IPS-18c (cell line): ENCODE data around the gene PRDM5.
"Not testable (repeated sequence)": the region's sequence is repeated elsewhere in the genome, so short reads cannot be mapped to it uniquely, and the experiment has no call there.

ENCODE experiments used
- H3K4me3 ChIP-seq: 2 replicates; pipeline ENCODE4 v1.7.0; 2013; ENCODE audit warnings: low read depth, mild to moderate bottlenecking, low read length, moderate library complexity; ENCODE audit not compliant: insufficient read depth
- H3K9me3 ChIP-seq: one replicate; pipeline ENCODE4 v1.6.1; 2013; ENCODE audit warnings: mild to moderate bottlenecking, low read length, moderate library complexity; ENCODE audit not compliant: control insufficient read depth, insufficient read depth

The PRDM5 gene

DNA sequence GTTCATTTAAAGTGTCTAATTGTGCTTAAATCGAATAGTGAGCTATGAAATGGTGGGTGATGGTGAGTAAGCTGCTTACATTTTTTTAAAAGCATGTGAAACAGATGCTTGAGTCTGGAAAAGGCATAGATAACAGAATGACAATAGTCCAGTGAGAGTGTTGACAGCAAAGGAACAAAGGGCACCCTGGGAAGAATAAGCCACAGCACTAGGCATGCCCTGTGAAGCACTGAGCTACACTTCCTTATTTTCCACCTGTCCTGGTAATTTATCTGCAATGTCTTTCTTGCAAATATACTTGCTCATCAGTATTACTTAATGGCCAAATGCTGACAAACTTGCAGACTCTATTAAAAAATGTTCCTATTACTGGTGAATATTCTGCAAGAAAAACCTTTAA lies 168.7 kb downstream of the PRDM5 start:
- Histone ChIP-seq H3K9me3 (no peaks in the 10 kb centered on the region), H3K4me3 (no peak overlapping the region)

DNA sequence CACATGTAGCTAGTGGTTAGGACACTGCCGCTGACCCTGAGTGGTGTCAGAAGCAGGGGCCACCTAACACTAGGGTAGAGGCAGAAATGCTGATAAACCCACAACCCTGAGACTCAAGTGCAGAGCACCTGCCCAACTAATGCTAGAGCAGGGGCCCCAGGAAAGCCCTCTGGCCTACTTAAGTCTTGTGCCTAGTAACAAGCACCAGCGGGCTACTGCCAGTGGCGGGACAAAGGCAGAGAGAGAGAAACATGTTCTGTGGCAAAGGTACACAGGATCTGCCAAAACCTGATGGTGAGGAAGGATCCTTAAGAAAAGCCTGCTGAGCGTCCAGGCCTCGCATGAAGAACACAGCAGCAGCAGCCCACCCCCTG lies 172.4 kb downstream of the PRDM5 start:
- Histone ChIP-seq H3K9me3 (no peaks in the 10 kb centered on the region), H3K4me3 (no peak overlapping the region)

DNA sequence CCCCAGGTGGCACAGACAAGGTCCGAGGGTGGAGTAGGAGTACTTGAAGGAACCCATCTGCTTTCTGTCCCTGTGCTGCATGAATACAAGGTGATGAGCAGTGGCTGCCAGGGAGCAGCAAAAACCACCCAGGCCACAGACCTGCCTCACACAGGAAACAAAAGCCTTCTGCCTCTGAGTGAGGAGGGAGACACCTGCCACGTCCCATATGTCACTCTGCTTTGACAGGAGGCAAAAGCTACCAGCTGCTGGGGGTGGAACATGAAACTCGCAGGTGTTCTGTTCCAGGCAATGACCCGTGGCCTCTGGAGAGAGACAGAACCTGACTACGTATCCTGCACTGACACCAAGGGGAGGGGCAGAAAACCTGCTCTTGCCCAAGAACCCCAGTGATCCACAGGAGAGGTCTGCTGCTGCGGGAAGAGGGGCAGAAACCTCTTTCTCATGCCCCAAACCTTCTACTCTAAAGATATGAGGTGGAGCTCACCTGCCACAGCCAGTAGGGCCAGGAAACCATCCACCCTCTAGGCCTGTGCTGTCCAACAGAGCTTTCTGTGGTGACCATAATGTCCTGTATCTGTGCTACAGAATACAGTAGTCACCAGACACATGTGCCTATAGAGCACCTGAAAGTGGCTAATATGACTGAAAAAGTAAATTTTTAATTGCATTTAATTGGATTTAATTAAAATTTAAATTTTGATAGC lies 172.9 kb downstream of the PRDM5 start:
- Histone ChIP-seq H3K9me3 (no peaks in the 10 kb centered on the region), H3K4me3 (no peak overlapping the region)

DNA sequence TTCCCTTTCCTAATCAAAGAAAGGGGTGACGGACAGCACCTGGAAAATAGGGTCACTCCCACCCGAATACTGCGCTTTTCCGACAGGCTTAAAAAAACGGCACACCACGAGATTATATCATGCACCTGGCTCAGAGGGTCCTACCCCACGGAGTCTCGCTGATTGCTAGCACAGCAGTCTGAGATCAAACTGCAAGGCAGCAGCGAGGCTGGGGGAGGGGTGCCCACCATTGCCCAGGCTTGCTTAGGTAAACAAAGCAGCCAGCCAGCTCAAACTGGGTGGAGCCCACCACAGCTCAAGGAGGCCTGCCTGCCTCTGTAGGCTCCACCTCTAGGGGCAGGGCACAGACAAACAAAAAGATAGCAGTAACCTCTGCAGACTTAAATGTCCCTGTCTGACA lies 180.9 kb downstream of the PRDM5 start:
- H3K9me3 ChIP-seq, H3K4me3 ChIP-seq: not testable (repeated sequence)

DNA sequence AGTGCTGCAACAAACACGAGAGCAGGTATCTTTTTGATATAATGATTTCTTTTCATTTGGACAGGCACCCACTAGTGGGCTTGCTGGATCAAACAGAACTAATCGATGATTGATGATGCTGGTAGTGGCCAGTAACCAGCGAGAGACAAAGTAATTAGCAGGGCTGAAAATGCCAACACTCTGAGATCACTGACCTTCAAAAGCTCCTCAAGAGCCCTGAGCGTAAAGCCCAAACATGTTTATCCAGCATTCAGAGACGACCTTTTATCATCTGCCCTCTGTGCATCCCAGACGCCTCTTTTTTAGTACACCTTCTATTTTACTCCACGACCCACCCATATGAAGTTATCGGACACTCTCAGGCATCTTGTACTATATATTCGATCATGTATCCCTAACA lies 186.2 kb downstream of the PRDM5 start:
- H3K9me3 ChIP-seq, result no peaks in the 10 kb centered on the region
- no peak overlapping the region for H3K4me3 ChIP-seq

DNA sequence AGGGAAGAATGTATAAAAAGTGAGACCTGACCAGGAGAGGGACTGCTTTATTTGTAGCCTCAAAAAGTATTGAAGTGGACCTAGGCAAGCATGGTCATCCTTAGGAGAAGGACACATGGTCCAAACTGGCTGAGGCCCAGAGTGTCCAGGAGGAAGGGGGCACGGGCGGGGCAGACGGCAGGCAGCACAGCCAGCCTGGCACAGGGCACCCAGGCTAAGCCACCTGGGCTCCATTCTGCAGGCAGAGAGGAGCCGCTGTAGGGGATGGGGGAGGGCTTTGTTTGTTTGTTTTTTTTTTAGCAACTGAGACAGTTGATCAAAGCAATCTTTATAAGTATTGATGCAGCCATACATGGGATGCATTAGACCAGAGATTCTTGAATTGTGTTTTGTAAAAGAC lies 188.6 kb downstream of the PRDM5 start:
- H3K9me3 ChIP-seq, result no peaks in the 10 kb centered on the region
- H3K4me3 ChIP-seq, result no peak overlapping the region

DNA sequence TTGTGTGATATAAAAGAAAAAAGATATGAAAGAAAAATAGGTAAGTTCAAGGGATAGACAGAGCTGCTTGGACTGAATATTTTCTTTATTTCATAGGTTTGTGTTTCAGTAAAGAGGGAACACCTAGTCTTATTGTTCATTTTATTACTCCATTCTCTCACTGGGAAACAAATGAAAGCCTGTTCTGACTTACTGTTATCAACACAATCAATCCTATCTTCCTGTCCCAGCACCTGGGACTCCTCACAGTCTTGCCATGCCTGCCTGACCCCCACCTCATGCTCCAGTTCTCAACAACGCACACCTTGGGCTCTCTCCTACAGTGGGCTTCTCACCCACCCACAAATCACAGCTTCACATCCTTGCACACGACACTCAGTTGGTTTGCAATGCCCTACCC lies 189.5 kb downstream of the PRDM5 start:
- H3K9me3 ChIP-seq, result no peaks in the 10 kb centered on the region
- H3K4me3 ChIP-seq, result no peak overlapping the region

DNA sequence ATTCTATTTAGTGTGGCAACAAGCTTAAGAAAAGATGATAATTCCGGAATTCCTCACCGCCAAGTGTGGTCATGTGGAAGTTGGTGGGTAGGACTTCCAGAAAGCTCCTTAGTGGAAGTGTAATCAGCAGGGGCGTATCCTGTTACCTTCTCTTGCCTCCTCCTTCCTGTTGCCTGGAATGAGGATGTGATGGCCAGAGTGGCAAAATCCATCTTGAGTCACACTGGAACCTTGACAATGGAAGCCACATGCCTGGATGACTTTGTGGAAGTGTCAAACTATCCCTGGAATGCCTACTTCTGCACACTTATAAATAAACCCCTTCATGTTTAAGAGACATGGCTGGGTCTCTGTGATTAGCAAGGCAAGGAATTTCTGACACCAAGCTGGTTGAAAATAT lies 191.0 kb downstream of the PRDM5 start:
- Histone ChIP-seq H3K4me3 (no peak overlapping the region), H3K9me3 (no peaks in the 10 kb centered on the region)

DNA sequence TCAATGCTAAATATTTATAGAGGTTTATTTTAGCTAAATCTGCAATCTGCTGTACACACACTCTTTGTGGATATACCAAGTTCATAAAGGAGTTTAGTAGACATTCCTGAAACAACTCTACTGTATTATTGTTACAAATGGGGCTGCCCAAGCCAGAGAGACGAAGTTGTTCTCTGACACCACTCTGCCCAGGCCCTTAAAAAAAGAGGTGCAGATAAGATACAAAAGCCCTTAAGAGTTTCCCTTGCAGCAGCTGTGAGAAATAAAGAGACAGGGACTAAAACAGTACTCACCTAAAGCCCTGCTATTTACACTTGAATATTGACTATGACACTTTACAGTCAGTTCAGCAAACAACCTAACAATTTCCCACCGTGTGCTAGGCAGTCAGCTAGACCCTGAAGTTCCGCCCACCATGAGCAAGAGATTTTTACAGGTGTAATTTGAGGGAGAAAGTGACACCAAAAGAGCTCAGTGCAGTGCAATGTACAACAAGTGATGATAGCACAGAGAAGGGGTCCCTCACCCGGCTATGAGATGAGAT lies 191.7 kb downstream of the PRDM5 start:
- Histone ChIP-seq H3K4me3 (no peak overlapping the region), H3K9me3 (no peaks in the 10 kb centered on the region)

DNA sequence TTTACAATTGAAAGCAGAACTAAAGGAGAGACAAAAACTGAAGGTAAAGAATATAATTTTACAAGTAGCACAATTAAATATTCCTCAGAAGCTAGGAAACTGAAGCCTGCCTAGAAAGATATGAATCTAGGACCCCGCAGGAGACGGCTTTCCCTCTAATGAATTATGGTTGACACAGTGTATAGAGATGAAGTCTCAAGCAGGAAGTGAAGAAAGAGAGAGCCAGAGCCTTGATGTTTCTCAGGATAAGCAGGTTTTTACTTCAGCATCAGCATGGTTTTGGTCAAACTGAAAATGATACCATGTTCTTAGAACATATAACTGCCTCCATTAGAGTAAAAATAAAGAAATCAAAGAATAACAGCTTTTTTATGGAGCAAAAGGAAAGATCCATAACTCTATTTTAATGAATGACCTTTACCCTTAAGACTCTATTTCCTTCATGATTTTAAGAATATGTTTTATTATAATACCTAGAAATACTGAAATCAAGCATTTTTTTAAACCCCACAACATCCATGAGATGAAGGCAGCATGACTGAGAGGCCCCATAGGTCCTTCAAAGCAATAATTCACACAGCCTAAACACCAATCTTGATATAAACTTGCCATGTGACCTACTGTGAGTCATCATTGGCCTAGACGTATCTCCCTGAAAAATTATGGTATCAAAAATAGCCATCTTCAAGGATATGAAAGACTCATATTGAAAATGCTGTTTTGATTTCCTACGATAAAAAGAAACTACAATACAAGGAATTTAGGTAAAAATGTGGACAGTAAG lies 193.4 kb downstream of the PRDM5 start:
- H3K4me3 ChIP-seq, result no peak overlapping the region
- H3K9me3 ChIP-seq, result no peaks in the 10 kb centered on the region

DNA sequence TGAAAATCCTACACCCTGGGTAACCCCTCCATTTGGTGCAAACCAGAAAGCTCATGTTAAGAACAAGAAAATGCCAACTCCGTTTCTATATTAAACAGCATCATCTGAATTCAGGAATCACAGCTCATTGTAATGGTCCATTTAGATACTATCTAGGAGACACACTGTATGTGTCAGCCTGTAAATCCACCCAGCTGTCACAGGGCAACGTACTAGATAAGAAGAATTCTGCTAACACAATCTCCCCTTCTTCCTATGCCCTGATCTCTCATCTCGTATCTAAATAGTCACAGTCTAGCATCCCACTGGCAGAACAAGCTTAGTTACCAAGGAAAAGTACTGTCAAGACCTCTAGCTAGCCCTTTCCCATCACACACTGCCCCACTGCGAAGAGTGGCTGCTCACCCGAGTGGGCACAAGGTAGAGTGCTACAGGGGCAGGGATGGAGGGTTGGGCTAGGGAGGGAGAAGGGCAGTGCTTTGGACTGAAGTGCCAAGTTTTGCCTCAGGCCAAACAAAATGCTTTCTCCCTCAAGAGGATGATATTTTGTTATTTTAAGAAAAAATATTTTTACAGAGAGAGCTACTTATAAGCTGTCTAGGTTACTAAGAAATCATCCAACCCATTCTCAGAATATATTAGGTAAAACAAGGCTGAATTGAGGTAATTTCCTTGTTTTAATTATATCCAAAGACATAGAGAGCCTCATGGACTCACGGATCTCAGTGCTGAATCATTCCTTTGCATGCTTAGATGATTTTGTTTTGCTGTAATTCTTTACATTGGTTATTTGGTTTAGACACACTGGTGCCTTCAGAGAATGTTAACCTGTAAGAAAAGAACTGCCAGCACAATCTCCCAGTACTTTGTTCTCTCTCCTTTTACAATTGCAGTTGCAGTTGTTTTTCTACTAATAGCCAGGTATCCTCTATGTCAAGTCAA lies 196.6 kb downstream of the PRDM5 start:
- H3K4me3 ChIP-seq, result no peak overlapping the region
- H3K9me3 ChIP-seq, result no peaks in the 10 kb centered on the region

DNA sequence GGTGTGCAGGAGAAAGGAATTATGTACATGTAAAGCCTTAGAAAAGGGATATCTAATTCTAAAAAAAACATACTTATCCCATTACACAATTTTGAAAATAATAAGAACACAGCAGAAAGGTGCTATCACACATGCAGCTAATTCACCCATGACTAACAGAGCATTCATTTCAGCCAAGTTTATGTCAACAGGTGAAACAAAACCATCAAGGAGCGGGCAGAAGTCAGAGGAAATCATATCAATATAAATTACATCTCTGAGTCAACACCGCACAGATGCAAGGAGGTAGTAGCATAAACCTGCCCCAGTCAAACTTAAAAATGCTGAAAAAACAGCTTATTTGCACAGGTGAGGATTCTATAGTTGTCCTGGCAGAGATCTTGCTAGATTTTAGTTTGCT lies 197.9 kb downstream of the PRDM5 start:
- Histone ChIP-seq H3K9me3 (no peaks in the 10 kb centered on the region), H3K4me3 (no peak overlapping the region)

DNA sequence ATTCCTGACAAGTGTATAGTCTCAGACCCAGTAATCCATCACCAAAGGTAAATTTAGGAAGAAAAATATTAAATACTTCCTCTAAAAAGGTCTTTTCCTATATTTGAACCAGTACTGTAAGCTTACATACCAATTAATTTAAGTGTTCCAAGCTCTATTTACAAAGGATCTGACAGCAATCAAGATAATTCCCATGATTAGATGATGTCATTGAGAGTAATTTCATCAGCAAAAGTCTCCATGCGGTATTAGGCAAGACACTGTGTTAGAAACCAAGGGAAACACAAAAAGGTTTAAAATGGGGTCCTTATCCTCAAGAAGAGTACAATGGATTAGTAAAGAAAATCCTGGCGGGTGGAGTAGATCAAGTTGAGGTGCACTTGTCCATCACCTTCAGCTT lies 198.5 kb downstream of the PRDM5 start:
- no peak overlapping the region for H3K4me3 ChIP-seq
- no peaks in the 10 kb centered on the region for H3K9me3 ChIP-seq

DNA sequence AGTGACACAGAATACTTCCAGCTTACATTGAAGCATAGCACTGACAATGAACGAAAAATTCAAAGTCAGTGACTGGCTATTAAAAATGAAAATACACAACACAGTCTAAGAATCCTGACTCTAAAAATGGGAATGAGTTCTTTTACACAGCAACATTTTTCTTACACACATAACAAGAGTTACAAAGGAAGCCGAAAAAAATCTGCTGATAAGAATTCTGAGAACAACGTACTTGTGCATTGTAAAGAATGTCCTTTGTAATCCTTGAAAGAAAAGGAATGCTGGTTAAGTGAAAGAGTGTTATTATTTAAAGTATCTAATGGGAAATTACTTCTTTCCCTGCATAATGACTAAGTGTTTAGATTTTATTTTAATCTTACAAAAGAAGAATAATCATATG lies 199.4 kb downstream of the PRDM5 start:
- Histone ChIP-seq H3K4me3 (no peak overlapping the region), H3K9me3 (no peaks in the 10 kb centered on the region)

DNA sequence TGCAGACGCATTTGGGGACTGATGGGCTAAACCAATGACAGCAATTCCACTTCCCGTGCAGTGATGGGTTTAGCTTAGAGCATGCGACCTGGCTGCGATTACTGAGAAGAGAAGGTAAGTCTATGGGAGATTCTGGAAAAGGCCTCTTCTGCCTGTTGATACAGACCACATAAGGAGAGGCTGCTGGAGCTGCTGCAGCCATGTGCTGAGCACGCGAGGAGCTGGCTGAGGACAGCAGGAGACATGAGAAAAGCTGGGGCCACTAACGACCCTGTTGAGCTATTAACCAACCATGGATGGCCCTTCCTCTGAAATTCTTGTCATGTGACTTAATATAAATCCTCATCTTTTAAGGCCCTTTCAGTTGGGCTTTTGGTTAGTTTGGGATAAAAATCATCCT lies 199.9 kb downstream of the PRDM5 start:
- no peaks in the 10 kb centered on the region for H3K9me3 ChIP-seq
- H3K4me3 ChIP-seq, result no peak overlapping the region

DNA sequence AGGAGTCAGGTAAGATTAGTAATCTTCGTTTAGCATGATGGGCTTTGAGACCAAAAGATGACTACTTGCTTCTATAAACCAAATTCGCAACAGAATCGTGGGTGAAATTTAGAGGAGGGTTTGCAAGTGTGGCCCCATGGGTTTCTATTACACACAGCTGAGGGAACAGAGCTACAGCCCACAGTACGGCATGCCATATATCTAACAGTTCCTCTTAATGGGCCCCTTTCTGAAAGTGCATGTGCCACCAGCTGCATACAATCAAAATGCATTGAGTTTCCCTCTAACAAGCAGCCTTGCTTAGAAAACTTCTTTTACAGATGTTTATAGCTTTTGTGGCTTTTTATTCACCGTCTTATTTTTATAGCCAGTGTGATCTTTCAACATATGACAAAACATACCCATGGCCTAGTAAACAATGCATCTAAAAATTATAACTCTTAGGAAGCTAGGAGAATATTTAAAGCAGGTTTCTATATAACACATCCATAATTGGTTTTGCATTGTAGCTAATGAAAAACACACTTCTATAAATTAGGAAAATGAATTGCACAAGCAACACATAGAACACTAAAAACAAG lies 202.1 kb downstream of the PRDM5 start:
- H3K4me3 ChIP-seq, result no peak overlapping the region
- H3K9me3 ChIP-seq, result no peaks in the 10 kb centered on the region

DNA sequence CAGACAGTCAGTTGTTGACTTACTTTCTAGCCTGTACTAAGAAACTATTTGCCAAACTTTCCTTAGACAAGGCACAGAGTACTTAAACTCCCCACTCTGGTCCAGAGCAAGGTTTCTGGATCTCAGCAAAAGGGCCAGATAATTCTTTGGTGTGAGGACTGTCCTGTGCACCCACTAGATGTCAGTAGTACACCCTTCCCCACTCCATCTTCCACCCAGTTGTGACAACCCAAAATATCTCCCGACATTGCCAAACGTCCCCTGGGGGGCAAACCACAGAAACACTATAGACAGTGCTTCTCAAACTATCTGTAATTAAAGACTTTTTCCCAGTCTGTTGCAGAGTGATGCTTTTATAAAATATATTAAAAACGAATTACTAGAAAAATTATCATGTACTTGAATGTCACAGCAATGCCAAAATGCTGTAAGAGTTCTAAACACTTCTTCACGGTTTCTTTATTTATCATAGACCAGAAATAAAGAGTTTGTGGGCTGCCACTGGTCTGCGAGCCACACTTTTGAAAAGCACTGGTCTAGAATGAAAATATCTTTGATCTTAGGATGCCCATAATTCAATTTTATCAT lies 203.5 kb downstream of the PRDM5 start:
- H3K4me3 ChIP-seq, result no peak overlapping the region

More for the DNA sequence above, 203.5 kb downstream of the PRDM5 start:
- no peaks in the 10 kb centered on the region for H3K9me3 ChIP-seq
